ENCODE results near the gene PSMA7.

The PSMA7 gene

GRCh38 chr20:62122654-62123449 lies 20.3 kb downstream of the PSMA7 start:
- Histone ChIP-seq H3K36me3 (ENCODE audit: insufficient read depth, low read length) (peaks cover 25% of the 10 kb centered on the region; the same call in 1 of the 2 replicates), H3K9ac (ENCODE audit: low read depth, low read length, poor library complexity, severe bottlenecking) (peak overlapping the region; percentile 75), H3K4me2 (ENCODE audit: low read depth, low read length, poor library complexity, severe bottlenecking) (peak overlapping the region; percentile 99), H4K20me1 (ENCODE audit: insufficient read depth, low read length, poor library complexity, severe bottlenecking) (peaks cover 32% of the 10 kb centered on the region), H3K9me2 (replicated peaks; ENCODE audit: low read depth, low read length) (no peaks in the 10 kb centered on the region), H3K27me3 (ENCODE audit: insufficient read depth, low read length, poor library complexity, severe bottlenecking) (no peaks in the 10 kb centered on the region), H2AFZ (ENCODE audit: low read length) (no peak overlapping the region), H3K4me1 (ENCODE audit: insufficient read depth, low read length, poor library complexity, severe bottlenecking) (peaks cover 52% of the 10 kb centered on the region), H3K4me3 (ENCODE audit: low read length, poor library complexity, severe bottlenecking) (peak overlapping the region; percentile 88), H3K9me3 (ENCODE audit: insufficient read depth, low read depth, low read length) (no peaks in the 10 kb centered on the region), H3F3A (ENCODE audit: low read depth) (peaks cover 2% of the 10 kb centered on the region; the same call in 1 of the 2 replicates), H3K79me2 (ENCODE audit: insufficient read depth, low read length) (peaks cover 63% of the 10 kb centered on the region)
- TF ChIP-seq CTCF (conservative IDR thresholded peaks at IDR 0.05; ENCODE audit: low read length) (no peak), EZH2phosphoT487 (IDR thresholded peaks at IDR 0.05; ENCODE audit: borderline replicate concordance) (no peak)

DNA sequence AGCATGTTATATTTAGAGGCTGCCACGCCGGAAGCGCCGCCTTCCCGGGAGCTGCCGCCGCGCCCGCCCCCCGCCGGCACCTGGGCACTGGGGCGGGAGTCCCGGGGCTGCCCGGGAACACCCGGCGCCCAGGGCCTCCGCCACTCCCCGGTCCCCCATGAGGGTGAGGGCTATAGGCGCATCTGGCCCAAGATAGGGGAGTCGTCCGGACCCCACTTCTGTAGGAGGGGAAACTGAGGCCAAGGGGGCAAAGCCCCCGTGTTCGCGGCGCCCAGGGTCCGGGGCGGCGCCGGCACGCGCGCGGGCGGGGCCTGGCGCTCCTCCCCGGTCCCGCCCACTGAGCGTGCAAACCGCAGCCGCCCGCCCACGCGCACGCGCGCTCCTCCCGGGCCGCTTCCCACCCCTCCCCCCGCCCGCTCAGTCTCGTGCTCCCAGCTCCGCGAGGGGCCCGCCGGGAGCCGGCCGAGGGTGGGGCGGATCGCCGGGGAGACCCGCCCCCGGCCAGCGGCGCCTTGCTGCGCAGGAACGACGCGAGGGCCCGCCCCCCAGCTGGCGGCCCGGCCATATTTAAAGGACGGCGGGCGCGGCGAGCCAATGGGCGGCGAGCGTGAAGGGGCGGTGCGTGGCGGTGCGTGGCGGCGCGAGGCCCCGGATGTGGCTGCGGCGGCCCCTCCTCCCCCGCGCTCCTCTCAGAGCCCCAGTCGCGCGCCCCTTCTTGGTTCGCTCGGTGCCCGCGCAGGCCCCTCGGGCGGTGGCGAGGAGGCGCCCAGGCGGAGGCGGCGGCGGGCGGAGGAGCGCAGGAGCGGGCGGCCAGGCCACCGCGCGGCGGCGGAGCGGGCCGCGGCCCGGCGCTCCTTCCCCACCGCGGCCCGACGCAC lies 21.2 kb downstream of the PSMA7 start, which contains the start of gene LSM14B:
Gene LSM14B, plus strand, starts transcription at position 700 of the 878 bp plus-strand sequence. CDS start 192 bp downstream, outside the sequence.
- H3K4me2 ChIP-seq (ENCODE audit: low read depth, low read length, poor library complexity, severe bottlenecking): peak within 1 kb of the TSS; percentile 99
- H3K9ac ChIP-seq (ENCODE audit: low read depth, low read length, poor library complexity, severe bottlenecking): peak within 1 kb of the TSS; percentile 79
- H3K4me3 ChIP-seq (ENCODE audit: low read length, poor library complexity, severe bottlenecking): peak within 1 kb of the TSS; percentile 88
- no peak for TF ChIP-seq CTCF (conservative IDR thresholded peaks at IDR 0.05; ENCODE audit: low read length)
- no peak for TF ChIP-seq EZH2phosphoT487 (IDR thresholded peaks at IDR 0.05; ENCODE audit: borderline replicate concordance)
- H3F3A ChIP-seq (ENCODE audit: low read depth): peaks cover 2% of the 10 kb centered on the region; the same call in 1 of the 2 replicates
- no peaks in the 10 kb centered on the region for H3K9me2 ChIP-seq (replicated peaks; ENCODE audit: low read depth, low read length)
- H3K9me3 ChIP-seq (ENCODE audit: insufficient read depth, low read depth, low read length): no peaks in the 10 kb centered on the region
- H3K4me1 ChIP-seq (ENCODE audit: insufficient read depth, low read length, poor library complexity, severe bottlenecking): peaks cover 54% of the 10 kb centered on the region
- peak within 1 kb of the TSS; percentile 80 for H2AFZ ChIP-seq (ENCODE audit: low read length)
- no peaks in the 10 kb centered on the region for H3K27me3 ChIP-seq (ENCODE audit: insufficient read depth, low read length, poor library complexity, severe bottlenecking)
- peaks cover 25% of the 10 kb centered on the region for H4K20me1 ChIP-seq (ENCODE audit: insufficient read depth, low read length, poor library complexity, severe bottlenecking)
- H3K79me2 ChIP-seq (ENCODE audit: insufficient read depth, low read length): peaks cover 55% of the 10 kb centered on the region
- peaks cover 17% of the 10 kb centered on the region; the same call in 1 of the 2 replicates for H3K36me3 ChIP-seq (ENCODE audit: insufficient read depth, low read length)

DNA sequence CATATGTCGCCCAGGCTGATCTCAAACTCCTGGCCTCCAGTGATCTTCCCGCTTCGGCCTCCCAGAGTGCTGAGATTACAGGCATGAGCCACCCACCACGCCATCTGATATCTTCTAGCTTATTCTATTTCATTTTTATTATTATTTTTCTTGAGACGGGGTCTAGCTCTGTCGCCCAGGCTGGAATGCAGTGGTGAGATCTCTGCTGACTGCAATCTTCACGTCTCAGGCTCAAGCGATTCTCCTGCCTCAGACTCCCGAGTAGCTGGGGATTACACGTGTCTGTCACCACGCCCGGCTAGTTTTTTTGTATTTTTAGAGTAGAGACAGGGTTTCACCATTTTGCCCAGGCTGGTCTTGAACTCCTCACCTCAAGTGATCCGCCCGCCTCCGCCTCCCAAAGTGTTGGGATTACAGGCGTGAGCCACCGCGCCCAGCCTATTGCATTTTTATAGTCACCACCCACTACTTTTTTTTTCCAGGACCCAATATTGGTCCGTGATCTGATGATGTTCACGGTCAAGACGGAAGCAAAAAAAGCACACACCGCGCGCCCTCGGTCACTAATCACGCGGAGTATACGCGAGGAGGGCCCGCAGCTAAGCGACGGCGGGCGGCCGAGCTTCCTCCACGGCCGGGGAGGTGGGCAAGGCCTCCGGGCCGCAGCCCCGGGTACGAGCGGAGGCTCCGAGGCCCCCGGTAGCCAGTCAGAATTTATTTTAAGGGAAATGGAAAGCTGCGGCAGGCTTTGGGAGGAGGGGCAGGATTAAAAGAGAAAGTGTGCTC lies 22.0 kb downstream of the PSMA7 start:
- Histone ChIP-seq H3K27me3 (ENCODE audit: insufficient read depth, low read length, poor library complexity, severe bottlenecking) (no peaks in the 10 kb centered on the region), H3F3A (ENCODE audit: low read depth) (peaks cover 2% of the 10 kb centered on the region; the same call in 1 of the 2 replicates), H3K9me3 (ENCODE audit: insufficient read depth, low read depth, low read length) (no peaks in the 10 kb centered on the region), H3K36me3 (ENCODE audit: insufficient read depth, low read length) (peaks cover 12% of the 10 kb centered on the region; the same call in 1 of the 2 replicates), H3K4me2 (ENCODE audit: low read depth, low read length, poor library complexity, severe bottlenecking) (peak overlapping the region; percentile 59), H3K4me1 (ENCODE audit: insufficient read depth, low read length, poor library complexity, severe bottlenecking) (peaks cover 53% of the 10 kb centered on the region), H2AFZ (ENCODE audit: low read length) (peak overlapping the region; percentile 80), H3K79me2 (ENCODE audit: insufficient read depth, low read length) (peaks cover 46% of the 10 kb centered on the region), H4K20me1 (ENCODE audit: insufficient read depth, low read length, poor library complexity, severe bottlenecking) (peaks cover 25% of the 10 kb centered on the region), H3K4me3 (ENCODE audit: low read length, poor library complexity, severe bottlenecking) (peak overlapping the region; percentile 78), H3K9me2 (replicated peaks; ENCODE audit: low read depth, low read length) (no peaks in the 10 kb centered on the region), H3K9ac (ENCODE audit: low read depth, low read length, poor library complexity, severe bottlenecking) (peak overlapping the region; percentile 79)
- TF ChIP-seq EZH2phosphoT487 (IDR thresholded peaks at IDR 0.05; ENCODE audit: borderline replicate concordance) (no peak), CTCF (conservative IDR thresholded peaks at IDR 0.05; ENCODE audit: low read length) (no peak)

Measured in Loucy (cell line).